A204.1 (cell line): ENCODE results near the gene NSG2.

ENCODE experiments used
- FAIRE-seq: peaks from 2 replicates; lab custom pipeline; 2012; peaks lifted over from hg19 to GRCh38; lab: Jason Lieb, UNC

NSG2 gene

DNA sequence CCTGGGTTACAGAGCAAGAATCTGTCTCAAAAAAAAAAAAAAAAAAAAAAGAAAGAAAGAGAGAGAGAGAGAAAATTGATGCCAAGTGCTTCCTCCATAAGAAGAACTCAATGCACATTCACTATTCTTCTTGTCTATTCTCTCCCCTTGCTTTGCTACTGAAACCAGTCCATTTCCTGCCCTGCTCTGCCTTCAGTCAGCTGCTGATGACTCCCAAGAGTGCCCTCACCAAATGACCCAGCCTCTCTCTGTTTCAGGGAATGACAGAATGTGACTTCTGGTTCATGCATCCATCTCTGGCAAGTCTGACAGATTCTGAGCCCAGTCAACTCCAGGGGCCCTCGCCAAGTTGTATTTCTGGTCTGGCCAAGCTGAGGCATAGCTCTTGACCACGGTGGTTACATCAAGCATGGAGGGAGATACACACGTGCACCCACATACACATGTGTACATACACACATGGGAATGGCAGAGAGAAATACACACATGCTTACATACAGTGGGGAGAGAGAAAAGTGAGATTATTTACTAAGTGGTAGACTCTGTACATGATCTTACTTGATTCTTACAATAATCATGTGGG is 106.2 kb downstream of the NSG2 start:
- FAIRE-seq = no peak

DNA sequence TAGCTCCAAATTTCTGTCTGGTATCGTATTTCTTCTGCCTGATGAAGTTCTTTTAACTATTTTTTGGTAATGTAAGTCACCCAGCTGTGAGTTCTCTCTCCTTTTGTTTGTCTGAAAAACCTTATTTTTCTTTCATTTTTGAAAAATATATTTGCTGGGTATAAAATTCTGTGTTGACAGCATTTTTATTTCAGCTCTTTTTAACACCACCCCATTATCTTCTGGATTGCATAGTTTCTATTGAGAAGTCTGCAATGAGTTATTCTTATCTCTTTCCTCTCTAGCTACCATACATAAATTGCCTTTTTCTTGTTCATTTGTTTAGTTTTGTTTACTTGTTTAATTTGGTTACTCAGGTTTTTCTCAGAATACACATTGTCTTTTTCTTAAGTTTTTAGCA is 109.1 kb downstream of the NSG2 start:
- no peak for FAIRE-seq

DNA sequence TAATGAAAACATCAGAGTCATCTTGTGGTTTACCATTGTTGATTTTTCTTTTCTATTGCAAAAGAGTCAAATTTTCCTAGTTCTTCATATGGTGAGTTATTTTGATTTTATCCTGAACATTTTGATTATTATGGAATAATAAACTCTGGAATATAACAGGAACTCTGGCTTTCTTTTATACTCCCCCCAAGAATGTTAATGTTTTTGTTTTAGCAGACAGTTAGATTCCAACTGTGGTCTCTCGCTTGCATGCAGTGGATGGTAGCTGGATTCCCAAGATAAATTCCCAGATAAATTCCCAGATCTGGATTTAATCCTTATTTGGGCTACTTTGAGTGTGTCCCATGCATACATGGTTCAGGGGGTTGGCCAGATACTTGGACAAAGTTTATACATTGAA is 109.8 kb downstream of the NSG2 start:
- no peak for FAIRE-seq

DNA sequence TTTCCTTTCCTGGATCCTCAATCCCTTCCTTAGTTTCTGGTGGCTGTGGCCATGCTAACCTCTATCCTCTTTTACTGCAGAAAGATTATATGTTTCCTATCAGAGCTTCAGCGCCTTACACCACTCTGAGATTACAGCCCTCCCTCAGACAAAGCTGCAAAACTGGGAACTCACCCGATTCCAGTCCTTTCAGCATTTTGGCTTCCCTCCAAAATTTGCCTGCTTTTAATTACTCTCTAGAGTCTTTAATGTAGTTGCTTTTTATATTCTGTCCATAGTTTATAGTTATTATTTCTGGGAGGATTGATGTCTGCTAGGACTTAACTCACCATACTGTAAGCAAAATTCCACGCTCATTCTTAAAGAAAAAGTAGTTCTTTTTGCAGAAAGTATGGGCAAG is 110.2 kb downstream of the NSG2 start:
- FAIRE-seq = no peak

DNA sequence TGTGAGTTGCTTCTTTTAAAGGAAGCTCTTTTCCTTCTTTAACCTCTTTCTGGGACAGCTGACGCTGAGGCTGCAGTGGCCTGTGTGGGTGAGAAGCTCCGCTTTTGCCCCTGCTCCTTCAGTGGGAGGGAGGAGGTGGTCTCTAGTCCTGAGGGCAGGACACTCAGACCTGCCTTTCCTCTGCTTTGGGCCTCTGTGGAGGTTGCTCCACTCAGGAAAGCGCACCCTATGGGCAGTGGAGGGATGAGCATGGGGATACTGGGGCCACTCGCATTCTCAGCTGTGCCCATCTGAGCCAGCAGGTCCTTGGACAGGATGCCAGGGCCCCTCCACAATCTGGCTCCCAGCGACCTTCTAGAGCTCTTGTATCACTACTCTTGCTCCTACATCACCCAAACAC is 111.5 kb downstream of the NSG2 start:
- no peak for FAIRE-seq
